ENCODE results near the gene FBXW7. TPM values are rescaled to one million over a fixed set of nuclear protein-coding genes. Genes with fewer than 3 reads are reported as not detected.

The FBXW7 gene
- total RNA-seq, 2 donors from 2014 or later = 29.3 to 29.5 TPM

DNA sequence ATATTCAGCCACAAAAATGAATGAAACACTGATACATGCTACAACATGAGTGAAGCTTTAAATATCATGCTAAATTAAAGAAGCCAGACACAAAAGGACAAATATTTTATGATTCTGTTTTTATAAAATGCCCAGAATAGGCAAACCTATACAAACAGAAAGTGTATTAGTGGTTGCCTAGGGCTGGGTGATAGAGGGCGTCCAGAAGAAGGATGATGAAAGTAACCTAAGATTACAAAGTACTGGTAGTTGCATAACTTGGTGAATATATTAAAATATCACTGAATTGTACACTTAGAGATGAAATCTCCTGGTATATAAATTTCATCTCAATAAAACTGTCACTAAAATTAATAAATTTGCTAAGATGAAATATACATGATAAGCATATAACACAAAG is 67.5 kb downstream of the FBXW7 start:
- H3K27me3 ChIP-seq = no peaks in the 10 kb centered on the region
- no peaks in the 10 kb centered on the region for H3K9me3 ChIP-seq
- no peak overlapping the region for H3K9ac ChIP-seq (ENCODE audit: low read depth in 2 of 2, low read length in 2 of 2)
- H3K4me1 ChIP-seq = no peaks in the 10 kb centered on the region
- H3K36me3 ChIP-seq = no peaks in the 10 kb centered on the region
- H3K27ac ChIP-seq = no peak overlapping the region
- TF ChIP-seq, protein P1, sequence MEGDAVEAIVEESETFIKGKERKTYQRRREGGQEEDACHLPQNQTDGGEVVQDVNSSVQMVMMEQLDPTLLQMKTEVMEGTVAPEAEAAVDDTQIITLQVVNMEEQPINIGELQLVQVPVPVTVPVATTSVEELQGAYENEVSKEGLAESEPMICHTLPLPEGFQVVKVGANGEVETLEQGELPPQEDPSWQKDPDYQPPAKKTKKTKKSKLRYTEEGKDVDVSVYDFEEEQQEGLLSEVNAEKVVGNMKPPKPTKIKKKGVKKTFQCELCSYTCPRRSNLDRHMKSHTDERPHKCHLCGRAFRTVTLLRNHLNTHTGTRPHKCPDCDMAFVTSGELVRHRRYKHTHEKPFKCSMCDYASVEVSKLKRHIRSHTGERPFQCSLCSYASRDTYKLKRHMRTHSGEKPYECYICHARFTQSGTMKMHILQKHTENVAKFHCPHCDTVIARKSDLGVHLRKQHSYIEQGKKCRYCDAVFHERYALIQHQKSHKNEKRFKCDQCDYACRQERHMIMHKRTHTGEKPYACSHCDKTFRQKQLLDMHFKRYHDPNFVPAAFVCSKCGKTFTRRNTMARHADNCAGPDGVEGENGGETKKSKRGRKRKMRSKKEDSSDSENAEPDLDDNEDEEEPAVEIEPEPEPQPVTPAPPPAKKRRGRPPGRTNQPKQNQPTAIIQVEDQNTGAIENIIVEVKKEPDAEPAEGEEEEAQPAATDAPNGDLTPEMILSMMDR (IDR thresholded peaks at IDR 0.05) = no peak
- DNase-seq = no peak
- intact Hi-C loops (cut with DNase I) = no loop called here
- H3K4me3 ChIP-seq = no peak overlapping the region

DNA sequence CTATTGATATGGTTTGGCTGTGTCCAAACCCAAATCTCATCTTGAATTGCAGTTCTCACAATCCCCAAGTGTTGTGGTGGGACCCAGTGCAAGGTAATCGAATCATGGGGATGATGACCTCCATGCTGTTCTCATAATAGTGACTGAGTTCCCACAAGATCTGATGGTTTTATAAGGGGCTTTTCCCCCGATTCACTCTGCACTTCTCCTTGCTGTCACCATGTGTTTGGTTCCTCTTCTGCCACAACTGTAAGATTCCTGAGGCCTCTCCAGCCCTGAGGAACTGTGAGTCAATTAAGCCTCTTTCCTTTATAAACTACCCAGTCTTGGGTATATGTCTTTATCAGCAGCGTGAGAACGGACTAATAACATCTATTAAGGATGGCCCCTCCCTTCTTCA is 68.8 kb downstream of the FBXW7 start:
- H3K4me3 ChIP-seq = no peak overlapping the region
- no peaks in the 10 kb centered on the region for H3K4me1 ChIP-seq
- no peak for DNase-seq
- TF ChIP-seq, protein P1 (IDR thresholded peaks at IDR 0.05) = no peak
- H3K27ac ChIP-seq = no peak overlapping the region
- no peaks in the 10 kb centered on the region for H3K9me3 ChIP-seq
- no peaks in the 10 kb centered on the region for H3K36me3 ChIP-seq
- H3K9ac ChIP-seq (ENCODE audit: low read depth in 2 of 2, low read length in 2 of 2) = no peak overlapping the region
- no peaks in the 10 kb centered on the region for H3K27me3 ChIP-seq
- intact Hi-C loops (cut with DNase I) = no loop called here

DNA sequence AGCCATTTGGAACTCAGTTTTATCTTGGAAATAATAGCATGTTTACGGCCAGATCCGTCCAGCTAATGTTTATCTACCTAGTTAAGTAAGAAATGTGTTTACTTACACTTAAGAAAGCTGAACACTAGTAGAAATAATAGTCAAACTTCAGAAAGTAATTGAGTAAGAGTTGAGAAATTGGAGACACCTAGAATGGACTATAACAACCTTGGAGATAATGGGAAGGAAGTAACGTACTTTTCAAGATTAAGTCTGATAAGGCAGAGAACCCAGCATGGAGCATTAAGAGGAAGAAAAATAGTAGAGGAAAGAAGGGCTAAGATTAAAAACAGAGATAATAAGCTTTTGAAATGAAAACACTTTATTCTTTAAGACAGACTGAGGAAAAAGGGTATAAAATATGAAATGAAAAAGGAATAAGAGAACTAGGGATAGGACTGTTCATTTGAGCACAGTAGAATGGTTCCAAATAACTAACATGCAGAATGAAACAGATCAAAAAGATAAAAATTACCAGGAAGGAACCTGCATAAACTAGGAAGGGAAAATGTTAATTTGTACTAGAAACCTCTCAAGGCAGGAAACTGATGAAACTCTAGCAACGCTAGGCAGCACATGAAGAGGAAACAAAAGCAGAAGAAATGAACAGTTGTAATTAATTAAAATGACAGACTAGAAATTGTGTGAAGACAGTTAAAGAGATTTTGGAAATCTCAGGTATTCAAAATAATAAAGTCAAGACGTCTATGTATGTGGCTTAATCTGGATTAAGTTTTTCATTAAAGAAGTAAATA is 71.7 kb downstream of the FBXW7 start:
- Histone ChIP-seq H3K36me3 (no peaks in the 10 kb centered on the region), H3K4me1 (no peaks in the 10 kb centered on the region), H3K4me3 (no peak overlapping the region), H3K27ac (no peak overlapping the region), H3K9ac (ENCODE audit: low read depth in 2 of 2, low read length in 2 of 2) (no peak overlapping the region), H3K27me3 (no peaks in the 10 kb centered on the region), H3K9me3 (no peaks in the 10 kb centered on the region)
- no peak for DNase-seq
- TF ChIP-seq, protein P1 (IDR thresholded peaks at IDR 0.05) = no peak
- intact Hi-C loops (cut with DNase I) = no loop called here

DNA sequence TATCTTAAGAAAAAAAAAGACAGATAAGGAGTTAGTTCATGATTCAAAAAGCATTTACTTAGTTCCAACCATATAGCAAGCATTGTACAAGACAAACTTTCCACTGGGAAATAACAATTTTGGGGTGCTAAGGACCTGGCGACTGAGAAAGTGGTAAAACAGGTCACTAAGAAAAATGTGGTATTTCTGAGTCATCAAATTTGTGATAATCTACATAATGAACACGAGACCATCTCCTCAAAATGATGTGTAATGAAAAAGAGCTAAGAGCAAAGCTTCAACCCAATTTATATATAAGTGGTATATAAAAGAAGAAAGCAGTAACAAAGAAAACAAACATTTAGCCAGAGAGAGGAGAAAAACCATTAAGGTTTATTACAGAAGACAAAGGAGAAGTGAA is 72.3 kb downstream of the FBXW7 start:
- H3K9ac ChIP-seq (ENCODE audit: low read depth in 2 of 2, low read length in 2 of 2) = no peak overlapping the region
- no peaks in the 10 kb centered on the region for H3K9me3 ChIP-seq
- H3K4me1 ChIP-seq = no peaks in the 10 kb centered on the region
- DNase-seq = no peak
- intact Hi-C loops (cut with DNase I) = no loop called here
- no peaks in the 10 kb centered on the region for H3K27me3 ChIP-seq
- no peaks in the 10 kb centered on the region for H3K36me3 ChIP-seq
- no peak overlapping the region for H3K27ac ChIP-seq
- TF ChIP-seq, protein P1 (IDR thresholded peaks at IDR 0.05) = no peak
- no peak overlapping the region for H3K4me3 ChIP-seq

DNA sequence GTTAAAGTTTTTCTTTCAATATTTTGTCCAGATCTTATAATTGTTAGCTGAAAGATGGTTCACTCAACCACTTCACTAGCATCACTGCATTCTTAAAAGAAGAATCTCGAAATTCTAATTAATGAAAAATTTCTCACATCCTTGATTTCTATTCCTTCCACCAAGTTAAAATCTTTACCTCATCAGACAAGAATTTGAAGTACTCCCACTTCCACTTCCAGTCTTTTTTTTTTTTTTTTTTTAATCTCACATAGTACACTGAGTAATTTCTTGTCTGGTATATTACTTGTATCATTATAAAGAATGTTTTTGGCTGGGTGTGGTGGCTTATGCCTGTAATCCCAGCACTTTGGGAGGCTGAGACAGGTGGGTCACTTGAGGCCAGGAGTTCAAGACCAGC is 73.2 kb downstream of the FBXW7 start:
- H3K27ac ChIP-seq = no peak overlapping the region
- H3K4me3 ChIP-seq = no peak overlapping the region
- no peaks in the 10 kb centered on the region for H3K9me3 ChIP-seq
- DNase-seq = no peak
- H3K4me1 ChIP-seq = no peaks in the 10 kb centered on the region
- TF ChIP-seq, protein P1 (IDR thresholded peaks at IDR 0.05) = no peak
- intact Hi-C loops (cut with DNase I) = no loop called here
- H3K9ac ChIP-seq (ENCODE audit: low read depth in 2 of 2, low read length in 2 of 2) = no peak overlapping the region
- no peaks in the 10 kb centered on the region for H3K27me3 ChIP-seq
- H3K36me3 ChIP-seq = no peaks in the 10 kb centered on the region

Data from colonic mucosa (tissue), 4 donors.